Amygdala (tissue), 56 donors: ENCODE results near the gene JPH2.

Experiments used
- DNase-seq, 56 donors: peaks; one replicate each; lab custom pipeline; 2025; lab: John Stamatoyannopoulos, UW

JPH2 gene

DNA sequence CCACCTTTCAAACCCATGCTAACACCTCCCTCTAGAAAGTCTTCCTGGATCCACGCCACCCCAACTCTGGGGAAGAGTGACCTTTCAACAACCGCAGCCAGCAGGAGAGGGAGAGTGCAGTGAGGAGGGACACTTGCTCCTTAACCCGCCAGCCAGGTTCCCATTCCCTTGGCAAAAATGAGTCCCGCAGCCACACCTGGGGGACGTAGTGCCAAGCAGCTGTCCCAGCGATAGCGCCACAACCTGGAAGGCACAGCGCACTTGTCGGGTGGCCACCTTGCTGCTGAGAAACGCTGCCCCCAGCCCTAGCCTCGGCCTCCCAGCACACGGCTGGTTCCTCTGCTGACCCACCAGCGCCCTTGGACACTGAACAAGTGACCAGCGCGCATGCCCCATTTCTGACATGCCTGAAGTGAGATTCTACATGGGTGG lies 119.3 kb downstream of the JPH2 start:
- no peak for DNase-seq

DNA sequence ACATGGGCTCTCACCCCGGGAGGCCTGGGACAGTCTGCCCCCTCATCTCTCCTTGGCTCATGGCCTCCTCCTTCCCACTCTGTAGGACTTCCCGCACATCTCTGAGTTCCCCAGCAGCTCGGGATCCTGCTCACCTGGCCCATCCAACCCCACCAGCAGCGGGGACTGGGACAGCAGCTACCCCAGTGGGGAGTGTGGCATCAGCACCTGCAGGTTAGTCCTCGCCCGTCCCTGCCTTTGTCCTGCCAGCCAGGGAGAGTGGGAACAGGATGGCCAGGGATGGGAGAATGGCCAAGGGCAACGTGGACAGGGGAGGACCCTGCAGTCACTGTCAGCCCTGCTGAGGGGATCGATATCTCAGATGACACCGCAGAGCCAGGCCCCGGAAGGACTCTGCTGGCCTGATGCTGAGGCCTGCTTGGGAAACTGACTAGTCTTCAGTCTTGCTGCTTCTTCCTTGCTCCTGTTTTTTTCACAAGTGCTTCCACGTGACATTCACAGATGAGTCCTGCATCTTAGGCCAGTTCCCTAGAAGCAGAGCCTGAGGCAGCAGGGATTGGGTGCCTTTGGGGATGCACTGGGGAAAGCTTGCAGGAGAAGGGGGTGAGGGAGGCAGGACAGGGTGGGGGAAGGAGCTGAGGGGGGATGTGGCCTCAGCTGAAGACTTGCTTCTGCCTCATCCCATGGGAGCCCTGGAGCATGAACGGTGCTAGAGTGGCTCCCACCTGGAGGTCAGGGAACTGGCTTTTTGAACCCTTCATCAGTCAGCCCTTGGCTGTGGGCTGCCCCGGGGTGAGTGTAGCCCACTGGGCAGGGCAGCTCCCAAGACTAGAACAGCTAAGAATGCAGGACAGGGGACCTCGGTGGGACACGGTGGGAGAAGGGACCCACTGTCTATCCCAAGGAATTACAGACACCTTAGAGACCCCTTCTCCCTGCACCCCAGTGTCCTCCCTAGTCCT lies 120.1 kb downstream of the JPH2 start:
- no peak for DNase-seq

DNA sequence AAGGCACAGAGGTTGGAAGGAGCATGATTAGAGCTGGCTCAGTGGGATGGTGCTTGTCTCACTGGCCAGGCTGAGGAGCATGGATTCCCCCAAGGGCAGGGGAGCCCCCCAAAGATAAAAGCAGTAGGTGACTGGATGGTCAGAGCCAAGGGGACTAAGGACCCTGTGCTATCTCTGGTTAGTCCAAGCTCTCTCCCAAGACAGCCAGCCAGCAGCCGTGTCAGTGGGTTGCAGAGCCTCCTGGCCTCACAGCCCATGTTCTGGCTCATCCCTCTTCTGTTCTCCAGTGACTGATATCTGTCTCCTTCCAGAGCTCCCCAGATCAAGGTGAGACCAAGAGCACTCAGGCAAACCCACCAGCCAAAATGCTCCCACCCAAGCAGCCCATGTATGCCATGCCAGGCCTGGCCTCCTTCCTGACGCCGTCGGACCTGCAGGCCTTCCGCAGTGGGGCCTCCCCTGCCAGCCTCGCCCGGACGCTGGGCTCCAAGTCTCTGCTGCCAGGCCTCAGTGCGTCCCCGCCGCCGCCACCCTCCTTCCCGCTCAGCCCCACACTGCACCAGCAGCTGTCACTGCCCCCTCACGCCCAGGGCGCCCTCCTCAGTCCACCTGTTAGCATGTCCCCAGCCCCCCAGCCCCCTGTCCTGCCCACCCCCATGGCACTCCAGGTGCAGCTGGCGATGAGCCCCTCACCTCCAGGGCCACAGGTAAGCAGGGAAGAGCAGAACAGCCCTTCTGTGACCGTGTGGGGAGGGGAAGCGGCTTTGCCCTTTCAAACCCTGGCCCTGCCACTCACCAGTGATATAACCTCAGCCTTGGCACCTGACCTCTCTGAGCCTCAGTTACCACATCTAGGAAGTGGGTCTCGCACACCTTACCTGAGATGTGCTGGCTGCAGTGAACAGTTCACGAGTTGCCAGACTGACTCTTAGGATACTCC lies 121.3 kb downstream of the JPH2 start:
- DNase-seq: no peak

DNA sequence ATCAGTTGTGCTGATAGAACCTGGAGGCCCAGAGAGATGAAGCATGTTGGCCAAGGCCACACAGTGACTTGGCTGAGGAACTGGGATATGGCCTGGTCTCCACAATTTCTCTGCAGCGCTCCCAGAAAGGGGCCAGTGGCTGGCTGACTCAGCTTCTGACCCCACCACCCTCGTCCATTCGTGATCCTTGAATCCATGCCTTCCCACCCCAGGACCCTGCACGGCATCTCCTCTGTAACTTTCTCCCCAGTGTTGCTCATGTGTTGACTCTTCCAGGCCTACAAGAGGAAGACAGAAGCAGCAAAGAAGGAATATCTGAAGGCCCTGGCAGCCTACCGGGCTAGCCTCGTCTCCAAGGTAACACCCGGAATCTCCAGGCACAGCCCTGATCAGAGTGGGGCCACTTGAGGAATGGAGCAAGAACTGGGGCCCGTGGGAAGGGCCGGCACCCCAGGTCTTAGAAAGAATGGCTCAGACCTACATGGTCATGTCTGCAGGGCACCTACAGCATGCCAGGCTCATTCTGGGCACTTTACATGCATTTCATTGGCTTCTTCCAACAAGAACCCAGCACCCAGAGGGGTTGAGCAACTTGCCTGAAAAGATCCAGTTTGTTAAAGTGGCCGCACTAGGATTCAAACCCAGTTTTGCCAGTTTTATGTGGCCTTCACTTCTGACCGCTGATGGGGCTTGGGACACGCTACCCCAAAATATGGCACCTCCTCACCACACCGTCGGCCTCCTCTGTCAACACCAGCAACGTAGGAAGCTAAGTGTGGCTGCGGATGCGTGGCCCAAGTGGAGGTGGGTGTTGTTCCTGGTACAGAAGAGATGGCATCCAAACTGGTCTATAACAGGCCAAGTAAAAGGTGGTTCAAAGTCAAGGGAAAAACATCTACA lies 122.2 kb downstream of the JPH2 start:
- DNase-seq: no peak
